DMS153 treated with DMSO at 0.1 percent for 48 hours (cell line): ENCODE data around the gene SLC39A11.
"Not testable (repeated sequence)": the region's sequence is repeated elsewhere in the genome, so short reads cannot be mapped to it uniquely, and the experiment has no call there.

Experiments
- DNase-seq: peaks from one replicate; lab custom pipeline; 2025; ENCODE audit not compliant: unreplicated experiment; lab: John Stamatoyannopoulos, UW

Gene SLC39A11

DNA sequence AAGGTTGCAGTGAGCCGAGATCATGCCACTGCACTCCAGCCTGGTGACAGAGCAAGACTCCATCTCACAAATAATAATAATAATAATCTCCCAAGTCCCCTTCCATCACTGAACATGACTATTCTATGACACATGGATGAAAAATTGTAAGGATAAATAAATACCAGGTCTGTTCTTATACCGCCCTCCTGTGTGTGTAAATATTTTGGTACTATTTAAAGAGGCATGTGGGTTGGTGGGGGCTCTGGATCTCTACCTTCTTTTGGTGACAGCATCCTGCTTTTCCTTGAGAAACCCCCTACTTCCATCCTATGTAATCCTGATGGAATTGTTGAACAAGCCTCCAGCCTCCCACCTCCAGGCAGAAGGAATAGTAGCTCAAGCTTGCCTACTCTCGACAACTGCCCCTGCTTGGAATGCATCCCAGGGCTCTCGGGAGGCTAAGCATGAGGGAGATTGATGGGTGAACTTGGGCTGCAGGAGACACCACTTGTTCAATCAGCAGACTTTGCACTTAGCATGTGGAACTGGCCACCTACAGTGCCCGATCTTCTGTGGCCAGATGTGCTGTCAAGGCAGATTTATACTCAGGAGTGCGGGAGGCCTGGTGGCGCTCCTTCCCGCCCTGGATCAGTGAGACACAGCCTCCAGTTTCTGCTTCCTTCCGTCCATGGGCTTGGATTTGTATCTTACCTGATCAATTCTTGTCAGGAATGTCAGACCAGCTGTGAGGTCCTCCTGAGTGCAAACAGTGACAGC is 287.4 kb downstream of the SLC39A11 start:
- DNase-seq = no peak

GRCh38 chr17:72802726-72803125 is 289.8 kb downstream of the SLC39A11 start:
- no peak for DNase-seq

GRCh38 chr17:72797142-72797541 is 295.3 kb downstream of the SLC39A11 start:
- DNase-seq = no peak

DNA sequence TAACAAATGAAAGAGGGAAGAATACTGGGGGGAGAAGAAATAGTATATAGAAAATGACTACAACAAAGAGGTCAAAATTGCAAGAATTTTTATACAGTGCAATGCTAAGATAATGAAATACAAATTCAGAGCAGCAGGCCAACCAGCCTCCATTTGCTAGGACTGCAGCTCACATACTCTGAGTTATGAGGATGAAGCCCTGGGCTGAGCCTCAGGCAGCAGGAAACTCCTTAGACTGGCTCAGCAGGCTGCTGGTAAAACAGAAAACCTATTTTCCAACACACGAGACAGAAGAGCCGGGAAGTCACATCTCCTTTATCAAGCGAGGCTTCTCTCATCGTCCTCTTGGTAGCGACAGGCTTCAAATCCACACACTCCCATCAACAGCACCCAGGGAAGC is 296.5 kb downstream of the SLC39A11 start:
- no peak for DNase-seq

DNA sequence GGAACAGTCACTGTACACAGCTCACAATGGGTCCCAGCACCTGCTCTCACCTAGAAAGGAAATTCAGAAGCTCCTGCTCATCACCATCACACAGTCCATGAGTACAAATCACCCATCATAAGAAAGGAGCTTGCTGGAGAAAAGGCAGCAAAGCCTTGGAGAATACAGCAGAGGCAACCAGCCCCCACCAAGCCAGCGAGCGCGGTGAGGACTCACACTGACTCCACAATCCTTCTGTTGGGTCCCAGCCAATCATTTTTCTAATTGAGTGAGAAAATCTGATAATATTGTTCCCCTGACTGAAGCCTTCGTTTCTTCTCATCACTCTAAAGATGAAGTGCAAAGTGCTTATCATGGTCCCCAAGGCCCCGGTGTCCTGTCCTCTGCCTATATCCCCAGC is 298.3 kb downstream of the SLC39A11 start:
- DNase-seq = no peak

DNA sequence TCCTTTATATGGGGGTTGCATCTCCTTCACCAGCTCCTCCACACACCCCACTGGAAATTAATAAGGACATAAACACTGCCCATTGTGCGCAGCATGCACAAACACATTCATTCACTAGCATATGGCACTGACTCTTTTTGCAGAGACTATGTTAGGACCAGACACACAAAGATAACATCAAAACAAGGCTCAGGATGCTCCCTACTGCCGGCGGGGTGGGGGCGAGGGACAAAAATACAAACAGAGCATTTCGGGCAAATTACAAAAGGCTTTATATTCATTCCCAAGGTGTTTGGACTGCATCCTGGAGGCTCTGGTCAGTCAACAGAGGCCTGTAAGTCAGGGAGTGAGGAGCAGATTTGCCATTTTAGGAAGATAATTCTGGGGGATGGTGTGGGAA is 299.7 kb downstream of the SLC39A11 start:
- no peak for DNase-seq

DNA sequence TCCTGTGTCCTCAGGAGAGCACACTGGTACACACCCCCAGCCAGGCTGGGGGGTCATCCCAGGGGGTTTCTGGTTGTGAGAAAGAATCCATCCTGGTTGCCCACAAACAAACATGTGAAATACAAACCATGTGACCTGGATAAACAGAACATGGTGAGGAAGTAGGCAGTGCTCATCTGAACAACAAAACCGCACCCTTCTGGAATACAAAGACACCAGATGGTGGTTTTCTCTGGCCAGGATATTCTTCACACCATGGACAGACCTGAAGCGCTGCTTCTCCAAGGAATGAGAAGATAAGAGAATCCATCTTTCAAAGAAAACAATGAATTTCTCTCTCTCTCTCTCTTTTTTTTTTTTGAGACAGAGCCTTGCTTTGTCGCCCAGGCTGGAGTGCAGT is 302.3 kb downstream of the SLC39A11 start:
- no peak for DNase-seq

GRCh38 chr17:72789711-72790110 is 302.8 kb downstream of the SLC39A11 start:
- DNase-seq = no peak

- peak; percentile 61 for DNase-seq
Observed at GRCh38 chr17:72788950-72789585, 303.4 kb downstream of the SLC39A11 start.

GRCh38 chr17:72786209-72786608 is 306.3 kb downstream of the SLC39A11 start:
- DNase-seq = no peak

- DNase-seq = no peak
Observed at GRCh38 chr17:72782985-72783701, 309.3 kb downstream of the SLC39A11 start.

DNA sequence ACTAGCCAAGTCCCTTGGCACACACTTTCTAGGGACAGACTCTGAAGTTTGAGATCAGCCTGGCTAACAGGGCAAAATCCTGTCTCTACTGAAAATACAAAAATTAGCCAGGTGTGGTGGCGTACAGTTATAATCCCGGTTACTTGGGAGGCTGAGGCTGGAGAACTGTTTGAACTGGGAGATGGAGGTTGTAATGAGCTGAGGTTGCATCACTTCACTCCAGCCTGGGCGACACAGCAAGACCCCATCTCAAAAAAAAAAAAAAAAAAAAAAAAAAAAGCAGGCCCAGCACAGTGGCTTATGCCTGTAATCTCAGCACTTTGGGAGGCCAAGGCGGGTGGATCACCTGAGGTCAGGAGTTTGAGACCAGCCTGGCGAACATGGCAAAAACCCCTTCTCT is 310.1 kb downstream of the SLC39A11 start:
- not testable (repeated sequence) for DNase-seq

- no peak for DNase-seq
Observed at GRCh38 chr17:72778169-72779151, 314.0 kb downstream of the SLC39A11 start.

DNA sequence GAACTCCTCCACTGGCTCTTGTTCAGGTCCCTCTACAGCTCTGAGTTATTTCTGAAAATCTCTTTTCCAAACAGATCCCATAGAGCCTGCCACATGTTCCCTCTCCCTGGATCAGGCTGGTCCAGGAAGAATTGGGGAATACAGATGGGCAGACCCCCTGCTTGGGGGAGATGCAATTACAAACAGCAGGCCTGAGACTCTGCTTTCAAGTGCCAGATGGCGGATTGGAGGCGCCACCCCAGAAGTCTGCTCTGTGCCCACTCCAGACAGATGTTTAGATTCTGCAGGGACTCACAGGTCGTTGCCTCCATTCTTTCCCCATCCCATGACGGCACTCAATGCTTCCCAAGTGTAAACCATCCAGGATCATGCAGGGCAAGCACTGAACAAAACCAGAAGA is 316.6 kb downstream of the SLC39A11 start:
- DNase-seq = no peak

DNA sequence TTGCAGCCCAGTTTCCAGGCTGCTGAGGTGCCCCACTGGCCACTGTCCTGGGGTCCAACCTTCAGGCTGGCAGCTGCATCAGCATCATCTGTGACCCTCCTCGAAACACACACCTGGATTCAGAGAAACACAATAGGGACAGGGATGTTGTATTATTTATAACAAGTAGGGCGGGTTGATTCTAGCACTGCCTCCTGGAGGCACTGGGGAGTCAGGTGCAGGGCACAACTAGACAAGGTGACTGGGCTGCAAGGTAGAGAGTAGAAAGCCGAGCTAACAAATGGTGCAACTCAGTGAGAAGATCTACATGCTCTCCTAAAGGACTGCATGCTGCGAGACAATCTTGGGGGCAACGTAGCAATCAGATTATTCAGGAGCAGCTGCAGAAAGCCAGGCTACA is 317.3 kb downstream of the SLC39A11 start:
- no peak for DNase-seq

DNA sequence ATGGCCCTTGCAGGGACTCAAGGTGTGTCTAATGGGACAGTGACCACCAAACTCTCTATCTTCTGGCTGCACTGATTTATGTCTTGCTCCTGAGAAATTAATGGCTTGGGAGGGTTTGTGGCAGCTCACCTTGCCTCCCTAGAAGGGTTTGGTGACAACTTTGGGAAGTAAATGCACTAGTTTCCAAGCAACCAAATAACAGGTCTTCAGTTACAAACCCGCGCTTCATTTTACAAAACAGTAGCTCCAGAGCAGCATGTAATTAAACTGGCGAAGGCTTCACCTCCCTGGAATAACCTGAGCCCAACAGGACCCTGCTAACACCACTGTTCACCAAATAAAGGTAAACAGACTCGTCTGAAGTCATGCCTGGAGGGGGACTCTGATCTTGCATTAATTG is 318.3 kb downstream of the SLC39A11 start:
- DNase-seq = no peak

- DNase-seq = not testable (repeated sequence)
Observed at GRCh38 chr17:72773225-72773624, 319.3 kb downstream of the SLC39A11 start.

GRCh38 chr17:72772331-72772821 is 320.1 kb downstream of the SLC39A11 start:
- DNase-seq = no peak

DNA sequence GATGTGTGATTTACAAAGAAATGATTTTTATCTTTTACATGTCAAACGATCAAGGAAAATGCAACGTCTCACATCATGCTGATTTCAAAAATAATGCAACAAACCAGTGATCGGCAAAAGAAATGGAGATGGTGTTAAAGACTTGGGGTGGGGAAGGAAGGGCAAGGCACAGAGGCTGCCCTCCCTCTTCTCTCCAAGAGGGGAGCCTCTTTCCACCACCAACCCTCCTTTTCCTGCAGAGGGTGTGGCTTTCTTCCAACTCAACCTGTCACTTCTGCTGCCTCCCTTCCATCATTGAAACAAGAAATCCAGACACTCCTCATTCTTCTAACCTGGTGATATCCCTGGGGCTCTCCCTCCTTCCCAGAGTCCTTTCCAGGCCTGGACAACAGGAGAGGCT is 320.8 kb downstream of the SLC39A11 start:
- DNase-seq = no peak

DNA sequence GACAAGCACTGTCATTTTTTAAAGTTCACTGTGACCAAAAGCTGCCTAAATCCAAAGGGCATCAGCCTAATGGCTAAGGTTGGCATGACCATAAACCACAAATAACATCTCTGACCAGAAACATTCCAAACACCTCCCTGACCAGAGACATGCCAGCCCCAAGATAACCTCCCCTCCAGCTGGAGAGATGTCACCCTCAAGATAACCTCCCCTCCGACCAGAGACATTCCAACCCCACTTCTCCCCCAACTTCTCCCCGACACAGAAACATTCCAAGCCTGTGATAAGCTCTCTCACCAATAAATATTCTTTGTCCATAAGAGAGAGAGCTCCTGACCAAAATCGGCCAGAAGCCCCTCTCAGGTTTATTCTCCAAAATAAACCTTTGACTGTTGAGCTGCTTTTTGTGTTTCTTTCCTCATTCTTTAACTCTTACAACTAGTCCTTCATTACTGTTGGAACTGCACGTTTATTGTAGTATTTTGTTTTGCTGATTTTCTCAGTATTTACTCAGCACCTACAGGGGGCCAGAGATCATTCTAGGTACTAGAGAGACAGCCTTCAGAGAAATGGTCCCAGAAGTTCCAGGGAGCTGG is 325.6 kb downstream of the SLC39A11 start:
- no peak for DNase-seq
